Stomach (tissue), 9 donors: ENCODE results near the gene ALS2CL. TPM values are rescaled to one million over a fixed set of nuclear protein-coding genes. Genes with fewer than 3 reads are reported as not detected.

Source experiments
- DNase-seq, 2 donors: peaks; one replicate each; pipeline versions ENCODE4 v3.0.0 to v3.0.0-alpha.2; 2013 to 2019
- H3K27ac ChIP-seq, 5 donors: fragments of 200-600 bp in 4 of 5; sonication (generic) in 4 of 5; one replicate each; pipeline ENCODE4 v1.5.1; 2013 to 2019; ENCODE audit warnings: mild to moderate bottlenecking in 1 of 5, moderate library complexity in 1 of 5
- H3K27me3 ChIP-seq, 3 donors: fragments of 200-600 bp; sonication (generic); one replicate each; pipeline ENCODE4 v1.5.1; 2017 to 2019; ENCODE audit warnings: mixed run types in 1 of 3
- H3K36me3 ChIP-seq, 4 donors: fragments of 200-600 bp; sonication (generic); 1 replicate in 3 of 4; 2 replicates in 1 of 4; pipeline ENCODE4 v1.5.1; 2016 to 2019
- H3K4me1 ChIP-seq, 4 donors: fragments of 200-600 bp; sonication (generic); one replicate each; pipeline ENCODE4 v1.5.1; 2016 to 2019
- H3K4me3 ChIP-seq, 4 donors: fragments of 200-600 bp; sonication (generic) in 3 of 4; one replicate each; pipeline ENCODE4 v1.5.1; 2016 to 2019; ENCODE audit warnings: mild to moderate bottlenecking in 1 of 4
- H3K9me3 ChIP-seq, 4 donors: fragments of 200-600 bp; sonication (generic); one replicate each; pipeline ENCODE4 v1.5.1; 2016 to 2019
- EP300 ChIP-seq: sonication (generic); formaldehyde crosslinking; IDR thresholded peaks from one replicate; pipeline ENCODE4 v1.6.1; 2017; ENCODE audit warnings: antibody characterized with exemption
- POLR2A ChIP-seq, 4 donors: fragments of 450-650 bp; IDR thresholded peaks; one replicate each; pipeline ENCODE4 v1.6.1; 2016; ENCODE audit warnings: antibody characterized with exemption in 4 of 4, control low read depth in 2 of 4, mild to moderate bottlenecking in 1 of 4, moderate library complexity in 1 of 4
- POLR2AphosphoS5 ChIP-seq, 3 donors: sonication (generic); formaldehyde crosslinking; IDR thresholded peaks; one replicate each; pipeline ENCODE4 v1.6.1; 2016; ENCODE audit warnings: antibody characterized with exemption in 3 of 3
- WGBS, 5 donors: extraction: QIAGEN DNeasy Blood & Tissue Kit in 3 of 5; methylation state at CpG; one replicate each; pipeline versions ENCODE4 v1.1.5 to v1.1.7; 2013 to 2018; 5-methylcytosine and 5-hydroxymethylcytosine counted together
- intact Hi-C: fragments of 100-400 bp; cut with DNase I; formaldehyde crosslinking; loops from one replicate; pipeline ENCODE4 v1.15.1; 2023; ENCODE audit warnings: low total_unique reads
- polyA plus RNA-seq, 3 donors: library from polyadenylated mRNA; stranded (reverse); fragments of 200-250 nt; gene quantifications; one replicate each; pipeline ENCODE4 v1.2.3, GENCODE V29; 2013
- total RNA-seq, 5 donors: library from RNA; depleted of rRNA; stranded (reverse); fragments of >200 nt; gene quantifications; one replicate each; pipeline versions ENCODE4 v1.1.0 to v1.2.3, GENCODE V29; 2014 to 2016
- TF ChIP-seq, protein P1 (sequence below), 7 experiments: fragments of 450-650 bp in 4 of 7; fragments of 200-600 bp in 3 of 7; sonication (generic) in 3 of 7; IDR thresholded peaks; one replicate each; pipeline ENCODE4 v1.5.1; 2016 to 2019; ENCODE audit warnings: antibody characterized with exemption in 7 of 7, control low read depth in 2 of 7, mild to moderate bottlenecking in 1 of 7
- donor health status: healthy with polysubstance abuse.
- donor health status: Bipolar disorder and iron deficiency.
- donor health status: healthy.

ALS2CL gene
- total and polyA plus RNA-seq, 8 donors: 5.3 to 107 (median 47.8) TPM

DNA sequence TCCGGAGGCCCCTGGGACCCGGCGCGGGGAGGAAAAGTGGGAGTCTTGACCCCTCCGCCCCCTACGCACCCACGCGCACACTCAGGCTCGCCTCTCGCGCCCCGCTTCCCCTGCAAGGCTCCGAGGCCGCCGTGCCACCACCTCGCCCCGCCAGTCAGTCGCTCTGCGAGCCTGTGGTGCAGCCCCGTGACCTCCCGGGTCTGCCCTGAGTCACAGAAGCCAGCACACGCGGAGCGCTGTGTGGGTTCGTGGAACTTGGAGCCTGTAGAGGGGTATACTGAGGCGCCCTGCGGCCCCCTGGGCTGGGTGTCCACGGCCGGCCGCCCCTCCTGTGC is 380 bp upstream of the ALS2CL start:
- 22 to 60% (median 25%) methylated on average over 4 to 30 of the region's 30 CpGs for WGBS, 5 donors
- no peaks in the 10 kb centered on the region for H3K36me3 ChIP-seq
- intact Hi-C loops: no loop called here
- H3K27ac ChIP-seq: peak overlapping the region; percentile 47 to 86 (median 86)
- H3K4me1 ChIP-seq: peaks cover 36 to 70% (median 61%) of the 10 kb centered on the region in 4 donors
- DNase-seq: no peak
- H3K27me3 ChIP-seq: peaks cover 0 to 3% (median 0%) of the 10 kb centered on the region in 3 donors
- no peaks in the 10 kb centered on the region for H3K9me3 ChIP-seq
- no peak for TF ChIP-seq POLR2A (IDR thresholded peaks at IDR 0.05)
- TF ChIP-seq EP300: no peak
- TF ChIP-seq POLR2AphosphoS5 (IDR thresholded peaks at IDR 0.05): no peak
- TF ChIP-seq, protein P1, sequence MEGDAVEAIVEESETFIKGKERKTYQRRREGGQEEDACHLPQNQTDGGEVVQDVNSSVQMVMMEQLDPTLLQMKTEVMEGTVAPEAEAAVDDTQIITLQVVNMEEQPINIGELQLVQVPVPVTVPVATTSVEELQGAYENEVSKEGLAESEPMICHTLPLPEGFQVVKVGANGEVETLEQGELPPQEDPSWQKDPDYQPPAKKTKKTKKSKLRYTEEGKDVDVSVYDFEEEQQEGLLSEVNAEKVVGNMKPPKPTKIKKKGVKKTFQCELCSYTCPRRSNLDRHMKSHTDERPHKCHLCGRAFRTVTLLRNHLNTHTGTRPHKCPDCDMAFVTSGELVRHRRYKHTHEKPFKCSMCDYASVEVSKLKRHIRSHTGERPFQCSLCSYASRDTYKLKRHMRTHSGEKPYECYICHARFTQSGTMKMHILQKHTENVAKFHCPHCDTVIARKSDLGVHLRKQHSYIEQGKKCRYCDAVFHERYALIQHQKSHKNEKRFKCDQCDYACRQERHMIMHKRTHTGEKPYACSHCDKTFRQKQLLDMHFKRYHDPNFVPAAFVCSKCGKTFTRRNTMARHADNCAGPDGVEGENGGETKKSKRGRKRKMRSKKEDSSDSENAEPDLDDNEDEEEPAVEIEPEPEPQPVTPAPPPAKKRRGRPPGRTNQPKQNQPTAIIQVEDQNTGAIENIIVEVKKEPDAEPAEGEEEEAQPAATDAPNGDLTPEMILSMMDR (IDR thresholded peaks at IDR 0.05): no peak
- H3K4me3 ChIP-seq: peak overlapping the region; percentile 67 to 78 (median 74)

- peaks cover 0 to 11% (median 3%) of the 10 kb centered on the region in 4 donors for H3K36me3 ChIP-seq
- no peaks in the 10 kb centered on the region for H3K9me3 ChIP-seq
- WGBS, 5 donors: 27 to 38% (median 31%) methylated on average over 5 to 11 of the region's 11 CpGs; no CpG with 5 or more reads in 1 of the 5 donors
- DNase-seq: peak; percentile 83 to 90
- H3K27ac ChIP-seq: peak overlapping the region; percentile 40 to 86 (median 86)
- peaks cover 0 to 3% (median 0%) of the 10 kb centered on the region in 3 donors for H3K27me3 ChIP-seq
- H3K4me1 ChIP-seq: peaks cover 36 to 70% (median 61%) of the 10 kb centered on the region in 4 donors
- intact Hi-C loops: no loop called here
- TF ChIP-seq, protein P1 (IDR thresholded peaks at IDR 0.05): no peak
- peak in 2 of 3 donors; percentile 45 to 61 for TF ChIP-seq POLR2AphosphoS5 (IDR thresholded peaks at IDR 0.05)
- TF ChIP-seq POLR2A (IDR thresholded peaks at IDR 0.05): peak in 1 of 4 donors; percentile 15
- peak overlapping the region; percentile 67 to 78 (median 74) for H3K4me3 ChIP-seq
These were observed 901 bp downstream of the ALS2CL start for GRCh38 chr3:46692566-46692990.

GRCh38 chr3:46690798-46691197 is 2.7 kb downstream of the ALS2CL start:
- TF ChIP-seq EP300: no peak
- no peak for TF ChIP-seq POLR2A (IDR thresholded peaks at IDR 0.05)
- TF ChIP-seq POLR2AphosphoS5 (IDR thresholded peaks at IDR 0.05): no peak
- H3K27me3 ChIP-seq: peaks cover 0 to 3% (median 0%) of the 10 kb centered on the region in 3 donors
- H3K36me3 ChIP-seq: peaks cover 0 to 28% (median 15%) of the 10 kb centered on the region in 4 donors
- H3K27ac ChIP-seq: peak overlapping the region in 1 of 5 donors; percentile 86
- H3K9me3 ChIP-seq: no peaks in the 10 kb centered on the region
- H3K4me3 ChIP-seq: no peak overlapping the region
- DNase-seq: peak; percentile 68 to 73
- H3K4me1 ChIP-seq: peaks cover 36 to 54% (median 51%) of the 10 kb centered on the region in 4 donors
- WGBS, 5 donors: 38 to 49% (median 43%) methylated on average over 5 of the region's 5 CpGs
- intact Hi-C loops: no loop called here

DNA sequence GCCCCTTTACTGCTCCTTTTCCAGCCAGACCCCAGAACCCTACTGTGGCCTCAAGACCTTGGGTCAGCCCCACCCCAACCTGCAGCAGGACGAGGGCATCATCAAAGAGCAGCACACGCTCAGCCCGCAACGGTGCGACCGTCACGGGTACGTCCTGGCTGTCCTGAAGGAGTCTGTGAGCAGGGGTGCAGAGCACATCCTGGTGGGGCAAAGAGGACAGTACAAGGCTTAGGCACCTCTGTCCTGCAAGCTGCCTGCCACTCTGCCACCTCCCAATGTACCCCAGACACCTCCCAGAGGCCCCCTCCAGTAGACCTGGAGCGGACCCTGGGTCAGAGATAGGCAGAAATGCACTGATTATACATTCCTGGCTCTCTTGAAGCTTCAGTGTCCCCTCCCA is 8.0 kb downstream of the ALS2CL start:
- intact Hi-C loops: no loop called here
- WGBS, 5 donors: 89 to 97% (median 92%) methylated on average over 5 to 9 of the region's 9 CpGs
- H3K27me3 ChIP-seq: peaks cover 0 to under 1% (median 0%) of the 10 kb centered on the region in 3 donors
- peaks cover 0 to 5% (median under 1%) of the 10 kb centered on the region in 4 donors for H3K4me1 ChIP-seq
- no peak overlapping the region for H3K4me3 ChIP-seq
- TF ChIP-seq, protein P1 (IDR thresholded peaks at IDR 0.05): no peak
- TF ChIP-seq POLR2AphosphoS5 (IDR thresholded peaks at IDR 0.05) (no peak), POLR2A (IDR thresholded peaks at IDR 0.05) (no peak), EP300 (no peak)
- no peak for DNase-seq
- peaks cover 0 to 76% (median 60%) of the 10 kb centered on the region in 4 donors for H3K36me3 ChIP-seq
- H3K9me3 ChIP-seq: no peaks in the 10 kb centered on the region
- H3K27ac ChIP-seq: no peak overlapping the region

GRCh38 chr3:46684891-46685290 is 8.6 kb downstream of the ALS2CL start:
- WGBS, 5 donors: 80 to 98% (median 88%) methylated on average over 2 of the region's 2 CpGs
- intact Hi-C loops: no loop called here

More at GRCh38 chr3:46684891-46685290, 8.6 kb downstream of the ALS2CL start:
- Histone ChIP-seq H3K4me3 (no peak overlapping the region), H3K27ac (no peak overlapping the region), H3K4me1 (no peaks in the 10 kb centered on the region), H3K9me3 (no peaks in the 10 kb centered on the region), H3K36me3 (peaks cover 0 to 81% (median 63%) of the 10 kb centered on the region in 4 donors), H3K27me3 (no peaks in the 10 kb centered on the region)
- TF ChIP-seq POLR2AphosphoS5 (IDR thresholded peaks at IDR 0.05) (no peak), POLR2A (IDR thresholded peaks at IDR 0.05) (no peak), EP300 (no peak)
- TF ChIP-seq, protein P1 (IDR thresholded peaks at IDR 0.05): no peak
- DNase-seq: no peak
